BLaER1 treated with 17β-estradiol and CSF1 and Interleukin-3, amounts not matched to agents 10 nM and 100 nM (cell line): ENCODE measurements around the gene NEIL1.
"Not testable (repeated sequence)": the region's sequence is repeated elsewhere in the genome, so short reads cannot be mapped to it uniquely, and the experiment has no call there.

Source experiments
- H3K27ac ChIP-seq, 11 experiments: shearing (Covaris generic); formaldehyde crosslinking; 2 replicates each; pipeline ENCODE4 v1.8.1; 2022
- H3K27me3 ChIP-seq, 11 experiments: shearing (Covaris generic); formaldehyde crosslinking; 2 replicates each; pipeline ENCODE4 v1.8.1; 2022
- H3K36me3 ChIP-seq, 11 experiments: shearing (Covaris generic); formaldehyde crosslinking; 2 replicates each; pipeline ENCODE4 v1.8.1; 2022
- H3K4me1 ChIP-seq, 10 experiments: shearing (Covaris generic); formaldehyde crosslinking; 2 replicates each; pipeline ENCODE4 v1.8.1; 2022
- H3K4me2 ChIP-seq, 11 experiments: shearing (Covaris generic); formaldehyde crosslinking; 2 replicates each; pipeline ENCODE4 v1.8.1; 2022
- H3K4me3 ChIP-seq, 10 experiments: shearing (Covaris generic); formaldehyde crosslinking; 2 replicates each; pipeline ENCODE4 v1.8.1; 2022
- H3K9ac ChIP-seq, 11 experiments: shearing (Covaris generic); formaldehyde crosslinking; 2 replicates each; pipeline ENCODE4 v1.8.1; 2022
- H3K9me3 ChIP-seq, 11 experiments: shearing (Covaris generic); formaldehyde crosslinking; replicated peaks in 1 of 11; 2 replicates each; pipeline ENCODE4 v1.8.1; 2022
- H4K20me1 ChIP-seq, 11 experiments: shearing (Covaris generic); formaldehyde crosslinking; 2 replicates each; pipeline ENCODE4 v1.8.1; 2022
- Cebpa-rat ChIP-seq, 11 experiments: shearing (Covaris generic); IDR thresholded peaks; 2 replicates each; pipeline ENCODE4 v1.8.1; 2022

The NEIL1 gene

DNA sequence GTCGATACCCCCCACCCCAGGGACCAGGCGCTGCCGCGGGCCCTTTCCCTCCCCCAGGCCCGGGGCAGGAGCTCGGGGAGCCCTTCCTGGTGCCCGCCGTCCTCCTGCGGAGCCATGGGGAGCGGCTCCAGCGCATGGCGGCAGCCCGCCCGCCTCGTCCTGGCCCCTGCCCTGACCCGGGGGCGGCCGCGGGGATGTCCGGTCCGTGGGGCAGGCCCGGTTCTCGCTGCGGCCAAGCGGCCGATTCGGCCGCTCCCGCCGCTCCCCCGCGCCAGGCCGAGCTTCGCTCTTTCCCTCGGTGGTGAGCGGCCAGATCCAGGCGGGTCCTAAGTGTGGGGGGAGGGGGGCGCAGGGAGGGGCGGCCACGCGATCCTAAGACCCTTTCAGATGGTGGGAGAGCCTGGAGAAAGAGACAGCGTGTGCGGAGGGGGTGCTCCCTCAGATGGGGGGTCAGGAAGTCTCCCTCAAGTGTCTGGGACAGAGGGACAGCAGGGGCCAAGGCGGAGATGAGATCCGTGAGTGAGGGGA lies 1.3 kb downstream of the NEIL1 start:
- TF ChIP-seq Cebpa-rat (IDR thresholded peaks at IDR 0.05), result no peak
- Histone ChIP-seq H3K4me1 (peaks cover 38 to 80% (median 68%) of the 10 kb centered on the region in 10 experiments), H3K27me3 (peaks cover 0 to 16% (median 0%) of the 10 kb centered on the region in 11 experiments; a peak in 6 of 22 replicates), H3K27ac (peak overlapping the region; percentile 67 to 87 (median 81)), H3K4me3 (peak overlapping the region; percentile 70 to 94 (median 82)), H3K36me3 (peaks cover 0 to 18% (median 13%) of the 10 kb centered on the region in 11 experiments; a peak in 13 of 22 replicates), H3K9ac (peak overlapping the region; percentile 74 to 93 (median 83)), H3K4me2 (peak overlapping the region; percentile 94 to 100 (median 99)), H4K20me1 (peaks cover 0 to 30% (median under 1%) of the 10 kb centered on the region in 11 experiments; a peak in 10 of 22 replicates), H3K9me3 (peaks cover 12 to 22% (median 18%) of the 10 kb centered on the region in 11 experiments; a peak in 20 of 22 replicates)

DNA sequence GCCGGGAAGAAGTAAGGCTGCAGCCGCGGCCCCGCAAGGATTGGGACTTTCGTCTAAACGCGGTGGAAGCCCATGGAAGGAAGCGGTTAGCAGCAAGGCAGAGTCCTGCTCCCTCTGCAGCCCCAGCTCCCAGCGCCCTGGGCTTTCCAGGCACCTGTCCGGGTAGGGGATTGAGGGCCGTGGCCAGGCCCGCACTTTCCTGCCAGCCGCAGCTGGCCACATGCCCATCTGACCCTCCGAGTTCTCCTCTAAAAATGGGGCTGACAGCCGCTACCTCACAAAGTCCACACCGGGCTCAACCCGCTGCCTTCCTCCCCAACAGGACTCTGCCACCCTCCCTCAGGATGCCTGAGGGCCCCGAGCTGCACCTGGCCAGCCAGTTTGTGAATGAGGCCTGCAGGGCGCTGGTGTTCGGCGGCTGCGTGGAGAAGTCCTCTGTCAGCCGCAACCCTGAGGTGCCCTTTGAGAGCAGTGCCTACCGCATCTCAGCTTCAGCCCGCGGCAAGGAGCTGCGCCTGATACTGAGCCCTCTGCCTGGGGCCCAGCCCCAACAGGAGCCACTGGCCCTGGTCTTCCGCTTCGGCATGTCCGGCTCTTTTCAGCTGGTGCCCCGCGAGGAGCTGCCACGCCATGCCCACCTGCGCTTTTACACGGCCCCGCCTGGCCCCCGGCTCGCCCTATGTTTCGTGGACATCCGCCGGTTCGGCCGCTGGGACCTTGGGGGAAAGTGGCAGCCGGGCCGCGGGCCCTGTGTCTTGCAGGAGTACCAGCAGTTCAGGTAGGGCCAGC lies 1.9 kb downstream of the NEIL1 start:
- Histone ChIP-seq H3K4me3 (peak overlapping the region; percentile 70 to 94 (median 82)), H3K9ac (peak overlapping the region; percentile 74 to 93 (median 83)), H3K36me3 (peaks cover 0 to 24% (median 16%) of the 10 kb centered on the region in 11 experiments; a peak in 15 of 22 replicates), H3K4me1 (peaks cover 31 to 81% (median 63%) of the 10 kb centered on the region in 10 experiments), H3K27me3 (peaks cover 0 to 16% (median 0%) of the 10 kb centered on the region in 11 experiments; a peak in 6 of 22 replicates), H4K20me1 (peaks cover 0 to 37% (median 7%) of the 10 kb centered on the region in 11 experiments; a peak in 14 of 22 replicates), H3K9me3 (peaks cover 12 to 22% (median 18%) of the 10 kb centered on the region in 11 experiments; a peak in 20 of 22 replicates), H3K4me2 (peak overlapping the region; percentile 94 to 100 (median 99)), H3K27ac (peak overlapping the region; percentile 67 to 87 (median 81); a peak in 19 of 22 replicates)
- no peak for TF ChIP-seq Cebpa-rat (IDR thresholded peaks at IDR 0.05)

DNA sequence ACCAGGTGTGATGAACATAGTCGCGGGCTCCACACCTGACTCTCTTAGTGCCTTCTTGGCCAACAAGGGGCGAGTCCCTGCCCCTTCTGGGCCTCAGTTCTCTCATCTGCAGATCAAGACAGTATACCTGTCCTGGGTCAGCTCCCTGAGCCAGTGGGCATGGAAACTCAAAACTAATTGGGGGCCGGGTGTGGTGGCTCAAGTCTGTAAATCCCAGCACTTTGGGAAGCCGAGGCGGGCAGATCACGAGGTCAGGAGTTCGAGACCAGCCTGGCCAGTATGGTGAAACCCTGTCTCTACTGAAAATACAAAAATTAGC lies 2.5 kb downstream of the NEIL1 start:
- H3K4me3 ChIP-seq, result peak overlapping the region; percentile 70 to 94 (median 82); a peak in 18 of 20 replicates
- peak overlapping the region in 10 of 11 experiments; percentile 31 to 87 (median 59); a peak in 15 of 22 replicates for H3K27ac ChIP-seq
- H3K4me1 ChIP-seq, result peaks cover 26 to 81% (median 61%) of the 10 kb centered on the region in 10 experiments
- H4K20me1 ChIP-seq, result peaks cover 0 to 42% (median 11%) of the 10 kb centered on the region in 11 experiments; a peak in 14 of 22 replicates
- not testable (repeated sequence) for H3K9ac ChIP-seq
- peaks cover 0 to 28% (median 18%) of the 10 kb centered on the region in 11 experiments; a peak in 15 of 22 replicates for H3K36me3 ChIP-seq
- peaks cover 0 to 16% (median 0%) of the 10 kb centered on the region in 11 experiments; a peak in 6 of 22 replicates for H3K27me3 ChIP-seq
- H3K9me3 ChIP-seq, result peaks cover 12 to 22% (median 18%) of the 10 kb centered on the region in 11 experiments; a peak in 20 of 22 replicates
- H3K4me2 ChIP-seq, result peak overlapping the region; percentile 94 to 100 (median 99)

DNA sequence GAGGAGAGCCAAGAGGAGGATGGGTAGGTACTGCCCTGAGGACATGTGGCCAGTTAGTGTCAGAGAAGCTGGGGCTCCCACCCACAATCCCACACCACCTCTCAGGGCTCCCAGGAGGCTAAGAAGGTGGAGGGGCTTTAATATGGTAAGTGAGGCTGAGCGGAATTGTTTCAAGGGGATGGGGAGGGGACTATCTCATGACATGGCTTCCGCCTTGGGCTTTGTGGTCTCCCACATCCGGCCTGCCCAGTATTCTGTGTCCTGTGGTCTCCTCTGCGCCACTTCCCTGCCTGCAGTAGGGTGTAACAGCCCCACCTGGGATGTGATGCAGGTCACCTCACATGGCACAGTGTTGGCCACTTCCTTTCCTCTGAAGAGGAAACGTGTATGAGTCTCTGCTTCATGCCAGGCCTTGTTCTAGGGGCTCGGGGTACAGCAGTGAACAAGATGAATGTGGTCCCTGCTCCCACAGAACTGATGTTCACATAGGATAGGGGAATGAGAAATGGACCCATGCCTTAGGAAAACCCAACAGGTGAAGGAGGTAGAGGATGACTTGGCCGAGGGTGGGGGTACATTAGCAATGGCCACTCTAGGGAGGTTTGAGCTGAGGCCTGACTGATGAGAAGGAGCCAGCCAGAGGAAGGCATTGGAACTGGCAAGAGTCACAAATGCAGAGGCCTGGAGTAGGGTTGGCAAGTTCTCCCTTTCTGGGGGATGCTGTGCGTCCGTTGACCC lies 3.2 kb downstream of the NEIL1 start:
- peak overlapping the region in 5 of 11 experiments; percentile 3 to 45 (median 11); a peak in 4 of 22 replicates for H3K9ac ChIP-seq
- H3K4me3 ChIP-seq, result peak overlapping the region; percentile 20 to 94 (median 80); a peak in 11 of 20 replicates
- peaks cover 25 to 85% (median 61%) of the 10 kb centered on the region in 10 experiments for H3K4me1 ChIP-seq
- H3K36me3 ChIP-seq, result peaks cover 0 to 35% (median 19%) of the 10 kb centered on the region in 11 experiments; a peak in 17 of 22 replicates
- peaks cover 0 to 49% (median 17%) of the 10 kb centered on the region in 11 experiments; a peak in 15 of 22 replicates for H4K20me1 ChIP-seq
- no peak for TF ChIP-seq Cebpa-rat (IDR thresholded peaks at IDR 0.05)
- H3K27ac ChIP-seq, result peak overlapping the region in 10 of 11 experiments; percentile 33 to 87 (median 68); a peak in 18 of 22 replicates
- H3K4me2 ChIP-seq, result peak overlapping the region; percentile 94 to 100 (median 99)
- H3K9me3 ChIP-seq, result peaks cover 12 to 22% (median 18%) of the 10 kb centered on the region in 11 experiments; a peak in 20 of 22 replicates
- peaks cover 0 to 16% (median 0%) of the 10 kb centered on the region in 11 experiments; a peak in 6 of 22 replicates for H3K27me3 ChIP-seq

DNA sequence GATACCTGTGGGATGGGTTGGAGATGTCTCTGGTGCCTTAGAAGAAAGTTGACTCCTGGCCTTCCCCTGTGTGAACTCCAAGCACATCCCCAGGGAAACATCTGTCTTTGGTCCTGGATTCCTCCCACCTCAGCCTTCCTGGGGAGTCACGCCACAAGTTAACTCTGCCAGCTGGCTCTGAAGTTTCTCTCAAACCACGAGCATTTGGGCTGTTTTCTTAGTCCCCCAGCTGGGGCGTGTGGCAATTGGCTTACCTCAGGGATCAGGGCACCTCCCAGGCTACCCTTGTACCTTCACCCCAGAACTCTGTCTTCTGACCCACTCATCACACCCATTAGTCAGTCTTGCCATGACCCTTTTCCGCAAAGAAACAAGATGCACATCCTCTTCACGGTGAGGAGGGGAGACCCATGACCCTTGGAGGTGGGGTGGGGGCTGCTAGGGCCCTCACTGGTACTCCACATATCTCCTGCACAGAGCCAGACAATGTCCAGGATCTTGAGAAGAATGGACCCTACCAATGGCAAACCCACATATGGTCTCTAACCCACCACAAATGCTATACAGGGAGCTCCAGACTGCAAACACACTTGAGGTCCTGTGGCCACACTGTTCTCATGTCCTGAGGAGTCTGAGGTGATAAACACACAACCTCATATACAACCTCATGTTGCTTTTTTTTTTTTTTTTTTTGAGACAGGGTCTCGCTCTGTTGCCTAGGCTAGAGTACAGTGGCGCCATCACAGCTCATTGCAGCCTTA lies 3.9 kb downstream of the NEIL1 start:
- peak overlapping the region in 5 of 11 experiments; percentile 3 to 45 (median 11); a peak in 4 of 22 replicates for H3K9ac ChIP-seq
- H3K36me3 ChIP-seq, result peaks cover 0 to 43% (median 24%) of the 10 kb centered on the region in 11 experiments; a peak in 18 of 22 replicates
- peaks cover 0 to 55% (median 17%) of the 10 kb centered on the region in 11 experiments; a peak in 15 of 22 replicates for H4K20me1 ChIP-seq
- H3K27me3 ChIP-seq, result peaks cover 0 to 16% (median 0%) of the 10 kb centered on the region in 11 experiments; a peak in 6 of 22 replicates
- peak overlapping the region in 10 of 11 experiments; percentile 30 to 87 (median 66); a peak in 18 of 22 replicates for H3K27ac ChIP-seq
- peak overlapping the region; percentile 94 to 100 (median 99) for H3K4me2 ChIP-seq
- 0 out of 20 replicates have a peak overlapping the region, but pooled peaks of 1 of the 10 experiments have one; percentile 89 for H3K4me3 ChIP-seq
- H3K4me1 ChIP-seq, result peaks cover 25 to 79% (median 60%) of the 10 kb centered on the region in 10 experiments
- TF ChIP-seq Cebpa-rat (IDR thresholded peaks at IDR 0.05), result no peak
- H3K9me3 ChIP-seq, result peaks cover 12 to 22% (median 18%) of the 10 kb centered on the region in 11 experiments; a peak in 20 of 22 replicates

DNA sequence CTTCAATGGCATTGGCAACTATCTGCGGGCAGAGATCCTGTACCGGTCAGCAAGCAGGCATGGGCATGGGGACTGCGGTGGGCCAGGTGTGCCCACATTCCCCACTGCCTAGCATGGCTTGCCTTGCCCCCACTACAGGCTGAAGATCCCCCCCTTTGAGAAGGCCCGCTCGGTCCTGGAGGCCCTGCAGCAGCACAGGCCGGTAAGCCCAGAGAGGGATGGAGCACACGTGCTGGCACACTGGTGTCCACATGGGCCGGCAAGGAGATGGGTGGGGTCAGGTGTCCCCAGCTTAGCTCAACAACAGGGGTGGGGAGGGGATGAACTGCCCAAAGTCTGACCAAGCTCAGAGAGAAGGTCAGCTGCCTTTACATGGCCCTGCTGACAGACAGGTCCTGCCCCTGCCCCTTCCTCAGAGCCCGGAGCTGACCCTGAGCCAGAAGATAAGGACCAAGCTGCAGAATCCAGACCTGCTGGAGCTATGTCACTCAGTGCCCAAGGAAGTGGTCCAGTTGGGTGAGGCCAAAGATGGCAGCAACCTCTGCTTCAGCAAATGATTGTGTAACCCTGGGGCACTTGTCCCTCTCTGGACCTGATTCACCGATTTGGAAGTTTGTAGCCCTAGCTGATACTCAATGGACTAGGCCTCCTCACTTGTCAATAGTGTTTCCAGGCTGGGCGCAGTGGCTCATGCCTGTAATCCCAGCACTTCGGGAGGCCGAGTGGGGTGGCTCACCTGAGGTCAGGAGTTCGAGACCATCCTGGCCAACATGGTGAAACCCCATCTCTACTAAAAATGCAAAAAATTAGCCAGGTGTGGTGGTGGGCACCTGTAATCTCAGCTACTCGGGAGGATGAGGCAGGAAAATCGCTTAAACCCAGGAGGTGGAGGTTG lies 5.6 kb downstream of the NEIL1 start:
- no peak overlapping the region for H3K4me3 ChIP-seq
- H3K4me1 ChIP-seq, result peaks cover 25 to 63% (median 46%) of the 10 kb centered on the region in 10 experiments
- H3K27ac ChIP-seq, result no peak overlapping the region
- peak in 1 of 11 experiments; percentile 5; a peak in 1 of 22 replicates for TF ChIP-seq Cebpa-rat (IDR thresholded peaks at IDR 0.05)
- H3K9me3 ChIP-seq, result peaks cover 12 to 22% (median 18%) of the 10 kb centered on the region in 11 experiments; a peak in 20 of 22 replicates
- no peak overlapping the region for H3K9ac ChIP-seq
- H3K4me2 ChIP-seq, result peak overlapping the region in 6 of 11 experiments; percentile 5 to 99 (median 63); a peak in 3 of 22 replicates
- H3K27me3 ChIP-seq, result peaks cover 0 to 16% (median 0%) of the 10 kb centered on the region in 11 experiments; a peak in 6 of 22 replicates
- peaks cover 0 to 67% (median 22%) of the 10 kb centered on the region in 11 experiments; a peak in 15 of 22 replicates for H4K20me1 ChIP-seq
- peaks cover 14 to 59% (median 37%) of the 10 kb centered on the region in 11 experiments for H3K36me3 ChIP-seq
